Mesodermal cell (in vitro differentiated cells): ENCODE measurements around the gene SAMD4A.

ENCODE experiments used
- H3K27ac ChIP-seq: 2 replicates; pipeline ENCODE4 v1.7.0; 2013; ENCODE audit warnings: mild to moderate bottlenecking, low read depth, low read length, moderate library complexity; ENCODE audit not compliant: severe bottlenecking
- H3K36me3 ChIP-seq: 2 replicates; pipeline ENCODE4 v1.7.1; 2013; ENCODE audit warnings: mild to moderate bottlenecking, low read length, moderate library complexity; ENCODE audit not compliant: control insufficient read depth, insufficient read depth
- H3K4me1 ChIP-seq: one replicate; pipeline ENCODE4 v1.7.1; 2013; ENCODE audit warnings: mild to moderate bottlenecking, low read length; ENCODE audit not compliant: insufficient read depth, control insufficient read depth, poor library complexity, severe bottlenecking
- H3K4me3 ChIP-seq: 2 replicates; pipeline ENCODE4 v1.7.0; 2013; ENCODE audit warnings: low read length, control low read depth, mild to moderate bottlenecking; ENCODE audit not compliant: insufficient read depth, poor library complexity, severe bottlenecking; ENCODE audit errors: extremely low read depth
- H3K9me3 ChIP-seq: 2 replicates; pipeline ENCODE4 v1.7.1; 2013; ENCODE audit warnings: mild to moderate bottlenecking, low read length, moderate library complexity; ENCODE audit not compliant: control insufficient read depth
- WGBS, 2 experiments: methylation state at CpG; one replicate each; pipeline ENCODE4 v1.1.5; 2013; ENCODE audit warnings: missing lambda C conversion rate in 2 of 2; ENCODE audit not compliant: insufficient coverage in 2 of 2; 5-methylcytosine and 5-hydroxymethylcytosine counted together

Gene SAMD4A

DNA sequence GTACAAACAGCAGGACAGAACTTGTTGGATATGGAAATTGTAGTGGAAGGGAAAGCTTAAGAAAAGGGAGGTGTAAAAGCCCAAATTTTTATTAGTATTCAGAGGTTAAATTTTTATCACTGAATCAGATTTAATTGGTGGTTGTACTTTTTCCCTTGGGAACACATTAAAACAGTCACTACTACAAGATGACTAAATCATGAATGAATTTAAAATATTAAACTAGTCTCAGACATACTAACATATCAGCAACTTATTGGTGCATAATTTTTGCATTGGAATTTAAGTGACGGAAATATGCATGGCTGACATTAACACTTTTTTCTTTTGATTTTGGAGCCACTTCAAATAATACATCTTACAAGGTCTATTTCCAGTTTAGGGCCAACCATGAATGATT is 27.6 kb downstream of the SAMD4A start:
- Histone ChIP-seq H3K9me3 (no peaks in the 10 kb centered on the region), H3K4me3 (no peak overlapping the region), H3K4me1 (peaks cover 58% of the 10 kb centered on the region), H3K27ac (no peak overlapping the region), H3K36me3 (peaks cover 14% of the 10 kb centered on the region)
- WGBS, 2 experiments, result no CpG with 5 or more reads among the region's 1 CpG

DNA sequence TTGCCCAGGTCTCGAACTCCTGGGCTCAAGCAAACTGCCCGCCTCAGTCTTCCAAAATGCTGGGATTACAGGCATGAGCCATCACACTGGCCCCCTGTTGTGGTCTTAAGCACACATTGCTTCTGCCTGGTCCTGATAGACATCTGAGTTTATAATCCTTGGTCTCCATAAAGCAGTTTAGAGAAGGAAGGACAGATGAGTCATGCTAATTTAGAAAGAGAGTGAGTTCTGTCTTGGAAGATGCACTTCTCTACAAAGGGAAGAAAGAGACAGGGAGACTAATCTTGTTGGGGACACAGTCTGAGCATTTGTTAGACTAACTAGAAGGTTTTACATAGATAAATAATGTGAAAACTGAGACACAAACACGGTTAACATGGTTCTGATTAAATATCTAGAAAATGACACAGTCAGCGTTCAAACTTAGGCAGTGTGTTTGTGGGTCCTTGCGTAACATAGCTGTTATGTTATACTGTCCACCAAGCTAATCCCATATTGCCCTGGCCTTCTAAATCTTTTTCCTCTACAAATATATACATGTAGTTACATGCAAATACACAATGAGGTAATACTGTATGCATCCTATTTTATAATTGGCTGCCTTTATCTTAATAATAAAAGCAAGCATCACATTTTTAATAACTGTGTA is 31.0 kb downstream of the SAMD4A start:
- WGBS, 2 experiments, result 83 to 96% methylated on average over 3 to 4 of the region's 5 CpGs
- Histone ChIP-seq H3K36me3 (peaks cover 11% of the 10 kb centered on the region), H3K27ac (peak overlapping the region; percentile 3), H3K9me3 (no peaks in the 10 kb centered on the region), H3K4me3 (no peak overlapping the region), H3K4me1 (peaks cover 53% of the 10 kb centered on the region)

DNA sequence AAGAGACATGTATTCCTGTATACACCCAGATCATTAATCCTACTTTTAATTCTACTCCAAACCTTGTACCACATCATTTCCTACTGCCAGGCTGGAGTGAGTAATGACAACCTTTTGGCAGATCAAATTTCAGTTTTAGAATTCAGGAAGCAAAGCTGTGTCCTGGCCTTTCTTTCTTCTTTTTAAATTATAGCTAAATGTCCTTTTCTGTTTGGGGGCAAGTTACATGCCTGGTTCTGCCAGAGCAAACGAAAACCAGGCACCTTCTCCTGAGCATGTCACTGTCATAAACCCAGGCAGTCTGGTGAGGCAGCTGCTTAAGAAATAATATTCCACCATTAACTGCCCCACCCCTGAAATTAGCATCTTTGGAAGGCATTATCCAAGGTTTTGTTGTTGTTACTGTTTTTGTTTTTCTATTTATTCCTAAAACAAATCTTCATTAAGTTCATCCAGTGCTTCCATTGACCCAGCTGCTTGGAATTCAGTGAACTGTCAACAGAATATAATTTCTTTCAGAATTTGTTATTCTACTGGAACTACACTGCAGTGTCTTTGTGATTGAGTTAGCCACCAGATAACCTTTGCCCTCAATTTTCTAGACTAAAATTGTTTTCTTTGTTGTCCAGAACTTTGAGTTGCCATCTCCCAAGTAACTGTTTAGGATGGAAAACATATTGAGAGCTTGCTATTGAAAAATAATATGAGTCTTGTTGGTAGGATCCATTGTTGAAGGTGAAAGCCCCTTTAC is 33.2 kb downstream of the SAMD4A start:
- peak overlapping the region; percentile 90 for H3K27ac ChIP-seq
- H3K36me3 ChIP-seq, result peaks cover 24% of the 10 kb centered on the region
- WGBS, 2 experiments, result 67% methylated on average over 1 of the region's 1 CpG; no CpG with 5 or more reads in 1 of the 2 experiments
- H3K9me3 ChIP-seq, result no peaks in the 10 kb centered on the region
- peaks cover 37% of the 10 kb centered on the region for H3K4me1 ChIP-seq
- H3K4me3 ChIP-seq, result no peak overlapping the region

DNA sequence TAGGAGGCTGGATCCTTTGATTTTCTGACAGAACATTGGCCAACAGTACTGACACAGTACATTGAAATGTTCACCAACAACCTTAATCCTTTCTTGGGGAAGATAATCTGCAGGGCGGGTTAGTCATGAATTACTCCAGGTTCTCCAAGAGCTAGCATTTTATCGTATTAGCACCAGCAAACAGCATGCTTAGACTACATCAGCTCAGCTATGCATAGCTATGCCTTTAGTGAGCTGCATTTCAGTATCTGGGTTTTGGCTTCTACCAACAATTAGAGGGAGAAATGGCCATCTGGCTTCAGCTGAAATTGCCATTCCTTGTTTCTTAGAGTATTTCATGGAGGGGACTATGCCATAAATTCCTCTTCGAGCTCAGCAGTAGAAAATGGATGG is 33.8 kb downstream of the SAMD4A start:
- 83 to 100% methylated on average over 3 of the region's 3 CpGs for WGBS, 2 experiments
- Histone ChIP-seq H3K4me3 (no peak overlapping the region), H3K36me3 (peaks cover 21% of the 10 kb centered on the region), H3K9me3 (no peaks in the 10 kb centered on the region), H3K27ac (peak overlapping the region; percentile 90), H3K4me1 (peaks cover 37% of the 10 kb centered on the region)

GRCh38 chr14:54603362-54603761 is 36.4 kb downstream of the SAMD4A start:
- H3K4me1 ChIP-seq, result peaks cover 31% of the 10 kb centered on the region
- peaks cover 33% of the 10 kb centered on the region for H3K36me3 ChIP-seq
- 100% methylated on average over 1 of the region's 1 CpG; no CpG with 5 or more reads in 1 of the 2 experiments for WGBS, 2 experiments
- peaks cover 5% of the 10 kb centered on the region for H3K9me3 ChIP-seq
- H3K4me3 ChIP-seq, result no peak overlapping the region
- H3K27ac ChIP-seq, result no peak overlapping the region

DNA sequence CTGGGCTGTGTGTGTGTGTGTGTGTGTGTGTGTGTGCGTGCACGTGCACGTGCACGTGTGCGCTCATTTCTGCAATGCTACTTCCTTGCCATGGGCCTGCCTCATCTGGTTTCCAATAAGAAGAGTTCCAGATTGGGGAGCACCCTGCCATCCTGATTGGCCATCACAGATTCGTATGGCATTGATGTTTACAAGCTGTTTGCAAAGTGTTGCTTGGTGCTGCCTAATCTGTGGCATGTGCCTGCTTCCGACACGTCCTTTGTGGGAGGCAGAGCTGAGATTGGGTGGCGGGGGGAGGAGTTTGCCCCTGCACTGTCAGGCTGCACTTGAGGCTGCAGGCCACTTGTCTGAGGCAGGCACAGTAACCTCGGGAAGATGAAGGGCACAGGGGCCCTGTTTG is 39.2 kb downstream of the SAMD4A start:
- H3K36me3 ChIP-seq, result peaks cover 48% of the 10 kb centered on the region
- no peak overlapping the region for H3K4me3 ChIP-seq
- peaks cover 22% of the 10 kb centered on the region for H3K4me1 ChIP-seq
- H3K9me3 ChIP-seq, result peaks cover 11% of the 10 kb centered on the region
- WGBS, 2 experiments, result 78 to 88% methylated on average over 5 to 9 of the region's 10 CpGs
- H3K27ac ChIP-seq, result peak overlapping the region; percentile 11

- H3K27ac ChIP-seq, result peak overlapping the region; percentile 7
Observed at GRCh38 chr14:54606631-54607133, 39.8 kb downstream of the SAMD4A start.

DNA sequence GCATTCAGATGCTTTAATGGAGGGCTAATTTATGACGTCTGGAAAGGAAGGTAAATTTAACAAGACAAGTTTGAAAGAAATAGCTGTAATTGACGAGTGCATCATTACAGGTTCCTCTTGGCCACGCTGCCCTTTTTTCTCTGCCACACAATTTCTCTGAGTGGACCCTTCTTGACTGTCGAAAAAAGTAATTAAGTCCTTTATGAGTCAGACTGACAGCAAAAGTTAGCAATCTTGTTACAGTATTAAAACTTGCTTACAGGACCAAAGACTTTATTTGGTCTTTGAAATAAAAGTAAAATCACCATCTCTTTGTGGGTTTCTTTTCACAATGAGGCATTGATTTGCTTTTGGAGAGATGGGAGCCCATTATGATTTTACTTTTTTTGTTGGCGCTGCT is 42.6 kb downstream of the SAMD4A start:
- H3K4me1 ChIP-seq, result peaks cover 14% of the 10 kb centered on the region
- H3K4me3 ChIP-seq, result no peak overlapping the region
- H3K9me3 ChIP-seq, result peaks cover 11% of the 10 kb centered on the region
- no peak overlapping the region for H3K27ac ChIP-seq
- H3K36me3 ChIP-seq, result peaks cover 42% of the 10 kb centered on the region
- WGBS, 2 experiments, result 83 to 89% methylated on average over 3 to 4 of the region's 5 CpGs

More at GRCh38 chr14:54606631-54607133, 39.8 kb downstream of the SAMD4A start:
- peaks cover 51% of the 10 kb centered on the region for H3K36me3 ChIP-seq
- H3K9me3 ChIP-seq, result peaks cover 11% of the 10 kb centered on the region
- WGBS, 2 experiments, result 97% methylated on average over 3 of the region's 3 CpGs
- peaks cover 17% of the 10 kb centered on the region for H3K4me1 ChIP-seq
- no peak overlapping the region for H3K4me3 ChIP-seq

GRCh38 chr14:54610051-54610977 is 43.4 kb downstream of the SAMD4A start:
- WGBS, 2 experiments, result 96 to 97% methylated on average over 6 to 8 of the region's 12 CpGs

DNA sequence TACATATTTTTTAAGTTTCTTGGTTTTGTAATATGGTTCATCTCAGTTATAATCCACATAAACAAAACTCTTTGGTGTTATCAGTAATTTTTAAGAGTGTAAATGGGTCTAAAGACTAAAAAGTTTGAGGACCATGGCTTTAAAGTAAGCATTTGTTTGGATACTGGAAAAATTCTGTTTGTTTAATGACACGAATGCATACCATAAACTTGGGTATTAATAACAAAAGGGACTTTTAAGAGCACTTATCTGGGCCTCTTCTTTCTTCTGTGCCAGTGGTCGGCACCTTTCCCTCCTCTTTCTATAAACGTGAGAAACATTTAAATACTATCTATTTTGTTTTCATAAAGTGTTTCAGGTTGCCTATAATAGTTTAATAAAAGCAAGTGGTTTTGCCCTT is 47.4 kb downstream of the SAMD4A start:
- H3K36me3 ChIP-seq, result peaks cover 29% of the 10 kb centered on the region
- H3K4me3 ChIP-seq, result no peak overlapping the region
- H3K4me1 ChIP-seq, result peaks cover 14% of the 10 kb centered on the region
- no CpG with 5 or more reads among the region's 3 CpGs for WGBS, 2 experiments
- H3K27ac ChIP-seq, result no peak overlapping the region
- no peaks in the 10 kb centered on the region for H3K9me3 ChIP-seq

More at GRCh38 chr14:54610051-54610977, 43.4 kb downstream of the SAMD4A start:
- peaks cover 11% of the 10 kb centered on the region for H3K9me3 ChIP-seq
- H3K27ac ChIP-seq, result peak overlapping the region; percentile 19
- peaks cover 14% of the 10 kb centered on the region for H3K4me1 ChIP-seq
- no peak overlapping the region for H3K4me3 ChIP-seq
- H3K36me3 ChIP-seq, result peaks cover 49% of the 10 kb centered on the region
